ENCODE measurements around the gene IFITM1.
"Not testable (repeated sequence)": the region's sequence is repeated elsewhere in the genome, so short reads cannot be mapped to it uniquely, and the experiment has no call there.

The IFITM1 gene

DNA sequence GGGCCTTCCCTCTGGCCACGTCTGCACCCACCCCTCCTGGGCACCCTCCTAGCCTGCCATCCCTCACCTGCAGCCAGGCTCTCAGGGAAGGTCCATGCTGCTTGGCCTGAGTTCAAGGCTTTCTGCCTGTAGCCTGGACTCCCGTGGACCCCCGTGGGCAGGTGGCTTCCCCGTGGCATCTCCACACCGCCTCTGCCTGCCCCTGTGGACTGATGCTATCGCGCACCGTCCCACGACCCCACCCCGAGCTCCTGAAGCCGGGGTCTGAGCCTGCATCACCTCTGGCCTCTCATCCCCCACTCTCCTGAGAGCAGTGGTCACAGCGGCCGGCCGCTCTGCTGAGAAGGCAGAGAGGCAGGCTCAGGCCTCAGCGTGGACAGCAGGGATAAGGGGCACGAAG, 19.1 kb upstream of the IFITM1 start:
- DNase-seq: no peak

GRCh38 chr11:295351-296170, 18.3 kb upstream of the IFITM1 start:
- no peak for DNase-seq

GRCh38 chr11:296171-297050, 17.4 kb upstream of the IFITM1 start:
- no peak for DNase-seq

- no peak for DNase-seq
These were observed 16.7 kb upstream of the IFITM1 start for GRCh38 chr11:297051-297585.

DNA sequence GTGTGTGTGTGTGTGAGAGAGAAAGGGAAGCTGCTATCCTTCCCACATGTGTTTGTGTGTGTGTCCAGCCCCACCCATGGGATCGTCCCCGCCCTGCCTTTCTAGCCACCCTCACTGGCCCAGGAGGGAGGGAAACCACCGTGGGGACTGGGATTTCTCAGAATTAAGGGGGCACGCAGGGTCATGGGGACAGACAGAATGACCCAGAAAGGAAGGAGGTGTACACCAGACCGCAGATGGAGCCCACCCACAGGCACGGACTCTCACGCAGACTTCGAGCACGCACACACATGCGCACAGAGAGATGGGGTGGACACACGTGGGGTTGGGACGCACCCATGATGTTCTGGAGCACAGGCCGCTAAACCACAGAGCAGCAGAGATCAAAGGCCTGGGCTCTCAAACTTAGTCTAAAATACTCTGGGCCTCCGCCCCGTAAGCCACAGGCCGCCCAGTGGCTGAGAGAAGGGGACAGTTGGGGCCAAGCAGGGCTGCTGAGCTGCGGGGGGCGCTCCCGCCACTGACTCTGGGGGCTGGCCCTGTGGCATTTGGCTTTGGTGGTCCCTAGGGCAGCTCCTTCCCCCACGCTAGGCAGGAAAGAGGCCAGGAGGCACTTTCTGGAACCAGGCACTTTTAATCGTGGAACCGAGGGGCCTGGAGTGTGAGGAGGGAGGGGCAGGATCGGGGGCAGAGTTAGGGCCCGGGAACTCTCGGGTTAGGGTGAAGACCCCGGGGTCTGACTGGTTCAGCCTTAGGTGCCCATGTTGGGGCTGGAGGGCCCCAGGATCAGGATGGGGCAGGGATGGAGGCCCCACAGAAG, 16.0 kb upstream of the IFITM1 start:
- DNase-seq: no peak

DNA sequence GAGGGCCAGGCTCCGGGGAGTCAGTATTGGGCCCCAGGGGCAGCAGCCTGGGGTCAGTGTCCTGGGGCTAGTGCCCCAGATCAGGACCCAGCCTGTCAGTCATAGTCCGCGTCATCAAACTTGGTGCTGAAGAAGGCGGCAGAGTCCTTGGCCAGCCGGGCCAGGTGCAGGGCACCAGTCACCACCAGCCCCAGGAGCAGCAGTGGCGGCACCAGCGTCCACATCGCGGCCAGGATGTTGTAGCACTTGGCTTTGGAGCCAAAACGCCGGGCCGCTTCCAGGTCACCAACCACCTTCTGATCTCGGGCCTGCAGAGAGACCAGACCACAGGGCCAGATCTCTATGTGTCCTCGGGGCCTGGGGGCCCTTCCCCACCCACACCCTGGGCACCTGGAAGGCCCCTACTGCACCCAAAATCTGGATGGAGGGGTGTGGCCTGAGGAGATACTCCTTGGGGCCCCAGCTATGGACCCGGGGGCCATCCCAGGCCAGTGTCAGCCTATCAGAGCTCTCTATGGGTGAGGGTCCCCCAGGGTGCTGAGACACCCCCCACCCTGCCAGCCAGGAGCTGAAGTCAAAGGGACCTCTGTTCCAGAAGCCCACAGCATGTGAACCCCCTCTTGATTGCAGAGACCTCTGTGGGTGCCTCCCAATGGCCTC, 15.3 kb upstream of the IFITM1 start:
- no peak for DNase-seq

DNA sequence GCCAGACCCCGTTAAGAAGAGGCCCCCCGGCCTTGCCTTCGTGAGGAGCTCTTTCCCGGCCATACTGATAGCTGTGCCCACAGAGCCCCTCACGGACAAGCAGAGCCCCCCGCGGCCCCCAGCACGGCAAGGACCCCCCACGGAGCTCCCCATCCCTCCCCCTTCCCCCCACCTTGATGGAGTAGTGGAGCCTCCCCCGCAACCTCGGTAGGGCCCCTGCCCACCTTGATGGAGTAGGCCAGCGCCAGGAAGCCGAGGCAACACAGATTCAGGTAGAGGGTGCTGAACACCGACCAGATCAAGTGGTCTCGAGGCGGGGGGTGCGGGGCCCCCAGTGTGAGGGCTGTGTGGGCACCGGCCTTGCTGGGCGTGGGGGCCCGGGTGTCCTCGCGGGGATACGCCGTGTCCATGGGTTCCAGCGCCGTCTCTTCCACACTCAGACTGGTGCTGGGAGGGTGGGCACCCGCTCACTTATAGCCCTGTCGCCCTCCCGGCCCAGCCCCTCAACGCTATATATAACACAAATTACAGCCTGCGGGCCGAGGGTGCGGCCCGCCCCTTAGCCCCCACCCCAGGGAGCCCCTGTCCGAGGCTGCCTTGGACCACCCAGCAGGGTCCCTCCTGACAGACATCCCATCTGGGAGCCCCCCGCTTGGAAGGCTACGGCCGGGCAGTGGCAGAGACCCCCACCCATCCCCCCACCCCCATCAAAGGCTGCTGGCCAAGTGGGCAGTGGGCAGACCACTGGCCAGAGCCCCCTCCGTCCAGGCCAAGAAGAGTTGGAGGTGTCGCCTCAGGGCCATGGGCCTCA, 14.6 kb upstream of the IFITM1 start, which contains the start of gene IFITM5:
Gene IFITM5 (minus strand): TSS at position 446 of the 811 bp plus-strand sequence. CDS start 36 bp downstream, at position 410.
- no peak for DNase-seq

DNA sequence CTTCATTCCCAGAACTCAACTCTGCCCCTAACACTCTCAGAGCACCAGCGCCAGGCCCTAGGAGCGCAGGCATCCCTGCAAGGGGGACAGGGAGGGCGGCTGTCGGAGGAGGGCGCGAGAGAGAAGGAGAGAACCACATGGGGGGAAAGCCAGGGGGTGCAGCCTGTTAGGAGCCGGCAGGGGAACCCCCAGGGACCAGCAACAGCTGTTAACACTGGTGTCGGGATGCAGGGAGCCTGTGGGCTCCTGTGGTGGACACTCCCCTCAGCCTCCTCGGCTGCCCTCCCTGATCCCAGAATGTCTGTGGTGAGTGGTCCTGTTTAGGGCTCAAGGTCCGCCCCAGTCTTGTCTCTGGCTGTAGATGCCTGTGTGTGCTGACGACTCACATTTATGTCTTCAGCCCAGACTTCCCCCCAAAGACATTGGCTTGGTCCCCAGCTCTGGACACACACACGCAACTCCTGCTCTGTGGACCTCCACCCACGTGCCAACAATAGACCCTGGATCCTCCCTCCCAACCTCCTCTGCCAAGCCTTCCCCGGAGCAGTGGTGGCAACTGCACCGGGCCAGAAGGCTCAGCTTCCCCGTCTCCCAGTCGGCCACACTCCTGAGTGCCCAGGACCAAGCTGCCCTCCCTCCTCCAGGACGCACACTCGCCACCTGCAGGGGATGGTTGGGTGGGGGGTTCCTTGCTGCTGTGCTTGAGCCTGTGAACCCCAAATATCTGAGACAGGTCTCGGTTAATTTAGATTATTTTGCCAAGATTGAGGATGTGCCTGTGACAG, 13.7 kb upstream of the IFITM1 start:
- no peak for DNase-seq

DNA sequence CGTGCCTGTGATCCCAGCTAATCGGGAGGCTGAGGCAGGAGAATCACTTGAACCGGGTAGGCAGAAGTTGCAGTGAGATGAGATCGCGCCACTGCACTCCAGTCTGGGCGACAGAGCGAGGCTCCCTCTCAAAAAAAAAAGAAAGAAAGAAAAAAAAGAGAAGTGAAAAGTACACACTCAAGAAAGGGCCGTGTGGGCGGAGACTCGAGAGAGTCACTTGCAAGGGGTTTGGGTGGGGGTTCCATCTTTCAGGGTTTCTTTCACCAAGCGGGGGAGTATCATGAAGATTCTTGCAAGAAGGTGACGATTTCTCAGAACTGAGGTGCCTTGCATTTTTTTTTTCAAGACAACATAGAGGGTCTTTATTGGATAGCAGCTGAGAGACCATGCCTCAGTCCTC, 10.5 kb upstream of the IFITM1 start:
- DNase-seq: no peak

DNA sequence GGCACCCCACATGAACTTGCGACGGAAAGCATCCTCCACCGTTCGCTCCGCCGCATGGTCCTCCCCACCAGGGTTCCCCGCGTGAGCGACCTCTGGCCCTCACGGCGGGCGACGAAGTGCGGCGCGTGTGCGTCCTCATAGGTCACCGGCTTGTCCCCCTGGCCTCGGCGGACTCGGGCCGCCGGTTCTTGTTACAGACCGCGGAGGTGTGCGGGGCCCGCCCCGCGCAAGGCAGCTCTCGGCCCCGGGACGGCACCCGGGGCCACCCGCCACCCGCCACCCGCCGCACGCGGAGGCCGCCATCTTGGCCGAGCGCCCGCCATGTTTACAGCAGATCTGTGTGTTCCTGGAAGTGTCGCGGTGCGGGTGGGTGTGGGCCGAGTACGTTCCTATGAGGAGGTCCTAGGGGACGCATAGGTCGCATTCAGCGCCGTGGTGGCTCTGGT, 9.8 kb upstream of the IFITM1 start:
- no peak for DNase-seq

- DNase-seq: peak; percentile 63 to 65
These were observed 8.7 kb upstream of the IFITM1 start for GRCh38 chr11:304915-305843.

GRCh38 chr11:305844-306211, 8.0 kb upstream of the IFITM1 start:
- DNase-seq: no peak

DNA sequence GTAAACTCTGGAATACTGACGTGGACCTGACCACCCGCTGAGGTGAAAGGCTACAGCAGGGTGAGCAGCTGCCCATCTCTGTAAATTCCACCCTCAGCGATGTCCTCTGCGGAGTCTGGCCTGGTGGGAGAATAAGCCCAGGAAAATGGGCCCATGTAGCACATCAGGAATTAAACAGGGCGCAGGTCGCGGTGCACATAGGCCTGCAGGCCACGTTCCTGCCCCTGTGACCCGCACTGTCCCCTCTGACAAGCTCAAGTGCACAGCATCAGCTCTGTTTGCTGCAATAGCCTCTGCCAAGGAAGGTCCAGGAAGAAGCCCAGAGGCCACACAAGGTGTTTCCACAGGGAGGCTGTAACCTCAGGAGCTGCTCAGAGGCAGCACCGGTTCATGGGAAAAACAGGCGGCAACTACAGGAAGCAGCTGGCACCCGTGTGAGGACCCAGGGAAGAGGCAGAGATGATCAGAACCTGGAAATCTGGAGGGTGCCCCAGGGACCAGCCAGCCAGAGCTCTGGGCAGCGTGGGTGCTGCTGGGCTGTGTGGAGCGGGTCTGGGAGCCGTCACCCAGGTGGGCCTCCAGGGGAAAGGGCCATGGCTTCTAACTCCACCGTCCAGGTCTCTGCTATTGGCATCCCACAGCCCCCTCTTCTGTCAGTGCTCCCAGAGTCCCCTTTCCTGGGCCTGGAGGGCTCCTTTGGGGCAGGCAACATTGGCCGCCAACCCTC, 7.0 kb upstream of the IFITM1 start:
- DNase-seq: no peak

GRCh38 chr11:307766-308708, 5.8 kb upstream of the IFITM1 start, which contains the start of gene IFITM2:
Gene IFITM2 (plus strand): TSS chr11:307816. CDS start chr11:308193, 377 bp downstream.
- peak; percentile 93 to 96 for DNase-seq

DNA sequence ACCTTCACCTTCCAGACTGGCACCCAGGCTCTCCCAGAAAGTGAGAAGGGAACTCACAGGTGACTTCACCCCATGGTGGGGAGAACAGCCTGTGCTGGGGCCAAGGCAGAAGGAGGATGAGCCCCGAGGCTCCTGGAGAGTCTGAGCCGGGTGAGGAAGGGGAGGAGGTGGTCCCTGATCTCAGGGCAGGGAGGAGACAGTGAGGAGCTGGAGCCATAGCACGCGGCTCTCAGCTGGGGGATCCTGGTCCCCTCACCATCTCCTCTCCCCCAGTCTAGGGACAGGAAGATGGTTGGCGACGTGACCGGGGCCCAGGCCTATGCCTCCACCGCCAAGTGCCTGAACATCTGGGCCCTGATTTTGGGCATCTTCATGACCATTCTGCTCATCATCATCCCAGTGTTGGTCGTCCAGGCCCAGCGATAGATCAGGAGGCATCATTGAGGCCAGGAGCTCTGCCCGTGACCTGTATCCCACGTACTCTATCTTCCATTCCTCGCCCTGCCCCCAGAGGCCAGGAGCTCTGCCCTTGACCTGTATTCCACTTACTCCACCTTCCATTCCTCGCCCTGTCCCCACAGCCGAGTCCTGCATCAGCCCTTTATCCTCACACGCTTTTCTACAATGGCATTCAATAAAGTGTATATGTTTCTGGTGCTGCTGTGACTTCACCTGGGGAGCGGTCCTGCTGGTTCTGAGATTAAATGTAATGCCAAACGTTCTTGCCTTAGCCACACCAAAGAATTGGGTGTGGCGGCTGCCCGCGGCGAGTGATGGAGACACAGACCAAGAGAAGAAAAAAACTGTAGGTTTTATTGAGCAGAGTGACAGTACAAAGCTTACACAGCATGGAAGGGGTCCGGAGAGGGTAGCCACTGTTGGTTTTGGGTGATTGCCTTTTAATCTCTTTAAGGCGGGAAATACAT, 4.8 kb upstream of the IFITM1 start:
- DNase-seq: not testable (repeated sequence)

DNA sequence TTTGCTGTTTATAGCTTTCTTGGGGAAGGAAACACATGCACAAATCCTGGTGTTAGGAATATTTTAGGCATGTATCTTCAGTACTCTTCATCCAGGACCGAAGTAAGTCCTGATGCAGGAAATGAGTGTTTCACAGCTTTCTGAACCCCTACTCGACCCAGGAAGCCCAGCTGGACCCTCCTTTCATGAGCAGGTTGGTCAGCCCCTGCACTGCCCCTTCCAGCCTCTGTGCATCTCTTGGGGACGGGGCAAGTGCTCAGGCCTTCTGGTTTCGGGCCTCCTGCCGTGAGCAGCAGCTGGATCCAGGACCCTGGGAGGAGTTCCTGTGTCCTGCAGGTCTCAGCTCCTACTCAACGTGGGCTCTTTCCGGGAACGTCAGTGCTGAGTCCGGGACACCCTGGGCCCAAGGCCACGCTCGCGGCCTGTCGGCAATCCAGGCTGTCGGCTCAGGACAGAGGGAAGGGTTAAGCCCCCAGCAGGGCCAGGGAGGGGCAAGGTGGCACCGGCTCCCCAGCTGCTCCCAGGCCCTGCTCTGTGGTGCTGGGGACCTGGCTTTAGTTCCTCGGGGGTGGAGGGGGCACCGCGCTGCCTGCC, 3.8 kb upstream of the IFITM1 start:
- not testable (repeated sequence) for DNase-seq

Data from AML-193 (cell line).